HG02642 (cell line): ENCODE data around the gene LY9.
"Not testable (repeated sequence)": the region's sequence is repeated elsewhere in the genome, so short reads cannot be mapped to it uniquely, and the experiment has no call there.

Source experiments
- ATAC-seq: cut with Tn5 transposase; IDR thresholded peaks from one replicate; pipeline ENCODE4 v1.9.1; 2021; ENCODE audit warnings: mild to moderate bottlenecking; ENCODE audit not compliant: unreplicated experiment, poor library complexity

LY9 gene

GRCh38 chr1:160773093-160773492 lies 22.9 kb upstream of the LY9 start:
- no peak for ATAC-seq

- ATAC-seq = no peak
Observed at GRCh38 chr1:160774886-160775719, 20.9 kb upstream of the LY9 start.

GRCh38 chr1:160776178-160776577 lies 19.8 kb upstream of the LY9 start:
- ATAC-seq = no peak

GRCh38 chr1:160777486-160778089 lies 18.4 kb upstream of the LY9 start:
- ATAC-seq = no peak

- ATAC-seq = no peak
Observed at GRCh38 chr1:160778976-160779375, 17.0 kb upstream of the LY9 start.

- ATAC-seq = no peak
Observed at GRCh38 chr1:160779626-160780397, 16.2 kb upstream of the LY9 start.

GRCh38 chr1:160780398-160780755 lies 15.6 kb upstream of the LY9 start:
- ATAC-seq = no peak

- no peak for ATAC-seq
Observed at GRCh38 chr1:160781186-160781766, 14.7 kb upstream of the LY9 start.

GRCh38 chr1:160781914-160782689 lies 13.9 kb upstream of the LY9 start:
- peak; percentile 83 for ATAC-seq

GRCh38 chr1:160782988-160783765 lies 12.8 kb upstream of the LY9 start:
- ATAC-seq = not testable (repeated sequence)

GRCh38 chr1:160789051-160789701 lies 6.8 kb upstream of the LY9 start:
- peak; percentile 8 for ATAC-seq

GRCh38 chr1:160789702-160790611 lies 6.0 kb upstream of the LY9 start:
- peak; percentile 83 for ATAC-seq

- no peak for ATAC-seq
Observed at GRCh38 chr1:160794376-160794775, 1.6 kb upstream of the LY9 start.

- no peak for ATAC-seq
Observed at GRCh38 chr1:160797271-160797709, 1.3 kb downstream of the LY9 start.

- no peak for ATAC-seq
Observed at GRCh38 chr1:160797861-160798273, 1.9 kb downstream of the LY9 start.

GRCh38 chr1:160798439-160798838 lies 2.5 kb downstream of the LY9 start:
- no peak for ATAC-seq

- ATAC-seq = no peak
Observed at GRCh38 chr1:160799641-160800040, 3.7 kb downstream of the LY9 start.

- ATAC-seq = no peak
Observed at GRCh38 chr1:160800142-160800541, 4.2 kb downstream of the LY9 start.
